CD1c-positive myeloid dendritic cell (primary cell): ENCODE results near the gene IDH1.
"Not testable (repeated sequence)": the region's sequence is repeated elsewhere in the genome, so short reads cannot be mapped to it uniquely, and the experiment has no call there.

Experiments used
- DNase-seq: peaks from one replicate; pipeline ENCODE4 v3.0.0-alpha.2; 2016; ENCODE audit errors: extremely low spot score

The IDH1 gene

DNA sequence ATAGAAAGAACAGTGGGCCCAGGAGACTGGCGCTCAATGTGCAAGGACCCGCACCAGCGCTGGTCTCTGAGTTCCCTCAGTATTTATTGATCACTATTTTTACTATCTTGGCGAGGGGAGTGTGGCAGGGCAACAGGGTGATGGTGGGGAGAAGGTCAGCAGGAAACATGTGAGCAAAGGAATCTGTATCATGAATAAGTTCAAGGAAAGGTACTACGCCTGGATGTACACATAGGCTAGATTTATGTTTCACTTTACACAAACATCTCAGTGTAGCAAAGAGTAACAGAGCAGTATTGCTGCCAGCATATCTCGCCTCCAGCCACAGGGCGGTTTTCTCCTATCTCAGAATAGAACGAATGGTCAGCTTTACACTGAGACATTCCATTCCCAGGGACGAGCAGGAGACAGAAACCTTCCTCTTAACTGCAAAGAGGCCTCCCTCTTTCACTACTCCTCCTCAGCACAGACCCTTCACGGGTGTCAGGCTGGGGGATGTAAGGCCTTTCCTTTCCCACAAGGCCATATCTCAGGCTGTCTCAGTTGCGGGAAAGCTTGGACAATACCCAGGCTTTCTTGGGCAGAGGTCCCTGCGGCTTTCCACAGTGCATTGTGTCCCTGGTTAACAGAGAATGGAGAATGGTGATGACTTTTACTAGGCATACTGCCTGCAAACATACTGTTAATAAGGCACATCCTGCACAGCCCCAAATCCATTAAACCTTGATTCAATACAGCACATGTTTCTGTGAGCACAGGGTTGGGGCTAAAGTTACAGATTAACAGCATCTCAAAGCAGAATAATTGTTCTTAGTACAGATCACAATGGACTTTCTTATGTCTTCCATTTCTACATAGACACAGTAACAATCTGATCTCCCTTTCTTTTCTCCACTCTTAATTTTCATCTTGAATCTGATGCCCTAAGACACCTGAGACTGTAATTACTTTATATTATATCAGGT, 2.3 kb upstream of the IDH1 start:
- not testable (repeated sequence) for DNase-seq

DNA sequence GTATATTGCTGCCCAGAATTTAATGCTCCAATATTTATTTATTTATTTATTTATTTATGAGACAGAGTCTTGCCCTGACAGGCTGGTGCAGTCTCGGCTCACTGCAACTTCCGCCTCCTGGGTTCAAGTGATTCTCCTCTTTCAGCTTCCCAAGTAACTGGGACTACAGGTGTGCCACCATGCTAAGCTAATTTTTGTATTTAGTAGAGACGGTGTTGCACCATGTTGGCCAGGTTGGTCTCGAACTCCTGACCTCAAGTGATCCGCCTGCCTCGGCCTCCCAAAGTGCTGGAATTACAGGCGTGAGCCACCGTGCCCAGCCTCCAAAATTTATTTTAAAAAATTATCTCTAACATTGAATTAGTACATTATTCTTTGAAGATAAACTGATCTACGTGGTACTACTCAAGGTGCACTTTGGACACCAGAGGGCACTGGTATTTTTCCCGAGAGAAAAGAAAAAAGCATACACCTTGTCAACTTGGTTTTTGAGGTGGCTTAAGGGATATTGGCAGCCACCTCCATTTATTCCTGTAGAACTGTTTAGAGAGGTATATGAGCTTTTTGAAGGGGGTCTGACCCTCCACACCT, 1.4 kb upstream of the IDH1 start:
- no peak for DNase-seq

DNA sequence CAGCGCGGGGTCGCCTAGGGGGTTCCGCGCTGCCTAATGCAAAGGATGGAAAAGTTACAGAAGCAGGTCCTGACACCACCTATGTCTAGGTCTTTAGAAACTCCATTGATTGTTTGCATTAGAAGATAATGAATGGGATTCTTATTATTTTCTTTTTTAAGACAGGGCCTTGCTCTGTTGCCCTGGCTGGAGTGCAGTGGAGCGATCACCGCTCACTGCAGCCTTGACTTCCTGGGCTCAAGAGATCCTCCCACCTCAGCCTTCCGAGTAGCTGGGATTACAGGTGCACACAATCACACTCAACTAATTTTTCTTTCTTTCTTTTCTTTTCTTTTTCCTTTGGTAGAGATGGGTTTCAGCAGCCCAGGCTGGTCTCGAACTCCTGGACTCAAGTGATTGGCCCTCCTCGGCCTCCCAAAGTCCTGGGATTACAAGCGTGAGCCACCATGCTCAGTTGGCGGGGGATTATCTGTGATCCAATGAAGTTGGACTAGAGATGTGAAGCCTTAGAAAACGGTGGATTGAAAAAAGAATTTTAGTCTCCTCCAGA, 761 bp upstream of the IDH1 start:
- no peak for DNase-seq

DNA sequence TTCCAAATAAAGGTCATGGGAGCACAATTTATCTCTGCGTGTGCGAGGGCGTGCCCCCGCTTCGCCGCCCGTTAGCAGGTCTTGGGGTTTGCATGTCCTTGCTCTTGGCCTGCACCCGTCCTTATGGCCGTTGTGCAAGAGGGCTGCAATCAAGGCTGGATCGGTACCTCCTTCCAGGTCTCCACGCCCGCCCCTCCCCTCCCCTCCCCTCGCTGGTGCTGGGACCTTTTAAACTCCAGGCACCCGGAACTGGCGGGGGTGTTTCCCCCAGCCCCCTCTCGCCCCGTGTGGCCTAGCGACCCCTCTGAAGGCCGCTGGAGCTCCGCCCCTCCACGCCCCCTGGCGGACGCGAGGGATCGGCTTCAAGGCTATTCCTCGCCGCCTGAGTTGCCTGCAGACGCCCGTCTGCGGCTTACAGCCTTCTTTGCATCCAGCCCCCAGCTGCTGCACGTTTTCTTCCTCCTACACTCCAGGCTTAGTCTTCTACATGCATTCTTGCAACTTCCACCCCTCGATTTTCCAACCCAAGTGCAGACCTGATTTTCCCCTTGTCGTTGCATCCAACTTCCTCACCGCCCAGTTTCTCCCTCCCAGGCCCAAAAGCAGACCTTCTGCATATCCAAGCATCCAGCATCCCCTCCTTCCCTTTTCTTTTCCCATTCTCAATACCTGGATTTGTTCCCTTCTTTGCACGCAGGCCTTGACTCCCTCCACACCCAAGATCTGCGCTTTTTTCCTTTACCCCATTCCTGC, 577 bp downstream of the IDH1 start:
- peak; percentile 80 for DNase-seq

DNA sequence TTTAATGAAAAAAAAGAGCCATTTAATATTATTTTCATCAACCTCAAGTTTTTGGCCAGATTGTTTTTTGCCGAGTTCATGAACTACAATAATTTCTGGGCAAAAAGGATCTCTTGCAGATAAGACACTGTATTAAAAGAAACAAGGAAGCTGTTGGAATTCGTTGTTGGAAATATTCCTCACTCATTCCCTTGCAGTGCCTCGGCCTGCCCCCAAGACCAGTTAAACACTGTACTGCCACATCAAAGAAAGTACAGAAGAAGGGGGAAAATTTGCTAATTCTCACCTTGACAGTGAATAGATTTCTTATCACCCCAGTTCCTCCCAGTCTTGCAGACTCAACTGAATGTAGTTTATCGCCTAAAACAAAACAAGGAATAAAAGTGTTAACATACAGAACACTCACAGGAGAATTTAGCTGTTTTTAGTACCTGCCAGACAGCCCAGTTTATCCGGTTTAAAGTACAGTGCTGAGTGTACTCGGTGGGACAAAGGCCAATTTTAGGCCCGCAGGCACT, 1.2 kb downstream of the IDH1 start:
- DNase-seq = no peak

DNA sequence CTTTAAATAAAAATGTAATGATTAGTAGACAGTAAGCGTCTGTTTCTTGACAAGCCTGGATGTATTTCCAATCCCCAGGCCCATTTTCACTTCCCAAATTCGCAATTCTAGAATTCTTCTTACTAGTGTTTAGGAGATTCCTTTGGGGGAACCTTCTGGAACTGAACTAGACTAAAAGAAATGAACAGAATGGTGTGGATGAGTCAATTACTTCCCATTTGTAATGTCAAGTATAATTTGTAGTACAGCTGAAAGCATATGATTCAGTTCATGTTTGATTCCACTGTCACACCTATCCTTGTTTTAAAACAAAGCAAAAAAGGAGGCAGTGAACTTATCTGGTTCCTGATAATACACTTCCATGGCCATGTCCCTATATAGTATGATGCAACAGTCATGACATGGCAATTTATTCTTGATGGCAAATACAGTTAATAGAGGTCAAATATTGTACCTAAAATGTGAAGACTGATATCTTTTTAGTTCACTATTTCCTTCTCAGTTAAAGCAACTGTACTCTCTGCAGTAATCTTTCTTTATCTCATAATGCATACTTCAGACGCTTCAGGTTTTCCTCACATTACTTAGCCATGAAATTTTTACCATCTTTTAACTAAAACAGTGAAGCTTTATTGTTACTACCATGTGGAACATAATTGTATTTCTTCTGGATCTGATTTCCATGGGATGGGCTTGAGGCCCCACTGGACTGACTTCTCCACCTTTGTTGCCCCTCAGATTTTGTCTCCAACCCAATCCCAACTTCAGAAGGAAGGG, 2.0 kb downstream of the IDH1 start:
- peak; percentile 59 for DNase-seq

DNA sequence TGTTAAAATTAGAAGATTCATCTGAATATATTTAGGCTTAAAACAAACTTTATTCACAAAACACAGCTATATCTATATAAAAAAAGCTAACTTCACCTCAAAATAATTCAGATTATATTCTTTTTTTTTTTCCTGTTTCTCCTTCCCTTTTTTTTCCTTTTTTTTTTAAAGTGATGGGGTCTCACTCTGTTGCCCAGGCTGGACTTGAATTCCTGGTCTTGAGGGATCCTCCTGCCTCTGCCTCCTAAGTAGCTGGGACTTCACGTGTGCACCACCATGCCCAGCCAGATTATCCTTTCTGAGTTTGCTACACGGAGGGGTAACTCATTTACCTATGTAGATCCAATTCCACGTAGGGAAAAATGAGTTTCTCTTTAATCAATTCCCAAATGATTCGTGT, 3.8 kb downstream of the IDH1 start:
- DNase-seq = no peak

DNA sequence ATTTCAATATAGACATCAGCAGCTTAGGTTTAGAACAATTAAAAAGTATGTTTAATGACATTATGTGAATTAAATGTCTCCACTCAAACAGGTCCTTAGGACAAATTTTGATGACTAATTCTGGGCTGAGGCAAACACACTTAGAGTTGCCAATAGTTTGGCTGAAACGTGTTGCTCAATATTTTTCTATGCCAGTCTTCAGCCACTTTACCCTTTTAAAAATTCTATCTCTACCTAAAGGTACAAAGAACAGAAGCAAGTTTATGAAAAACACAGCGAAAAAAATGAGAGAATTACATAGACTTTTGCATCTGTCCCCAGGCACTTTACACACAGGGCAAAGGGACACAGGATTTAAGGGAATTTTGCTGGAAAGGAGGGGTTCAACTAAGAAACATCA, 4.5 kb downstream of the IDH1 start:
- DNase-seq = no peak

DNA sequence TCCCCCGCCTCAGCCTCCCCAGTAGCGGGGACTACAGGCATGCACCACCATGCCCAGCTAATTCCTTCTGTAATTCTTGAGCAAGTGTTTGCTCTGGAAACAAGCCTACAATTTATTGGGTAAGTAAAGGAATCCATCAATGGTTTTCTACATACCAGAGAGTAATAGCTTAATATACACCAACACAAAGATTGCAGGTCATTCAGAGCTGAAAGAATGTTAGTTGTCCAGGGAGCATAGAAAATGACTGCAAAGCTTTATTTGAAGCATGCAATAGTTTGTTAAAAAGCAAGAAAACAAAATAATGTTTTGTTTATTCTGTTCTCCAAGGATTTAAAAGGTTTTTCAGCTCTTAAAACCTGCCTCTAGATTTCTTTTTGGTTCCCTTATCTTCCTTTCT, 5.6 kb downstream of the IDH1 start:
- no peak for DNase-seq

DNA sequence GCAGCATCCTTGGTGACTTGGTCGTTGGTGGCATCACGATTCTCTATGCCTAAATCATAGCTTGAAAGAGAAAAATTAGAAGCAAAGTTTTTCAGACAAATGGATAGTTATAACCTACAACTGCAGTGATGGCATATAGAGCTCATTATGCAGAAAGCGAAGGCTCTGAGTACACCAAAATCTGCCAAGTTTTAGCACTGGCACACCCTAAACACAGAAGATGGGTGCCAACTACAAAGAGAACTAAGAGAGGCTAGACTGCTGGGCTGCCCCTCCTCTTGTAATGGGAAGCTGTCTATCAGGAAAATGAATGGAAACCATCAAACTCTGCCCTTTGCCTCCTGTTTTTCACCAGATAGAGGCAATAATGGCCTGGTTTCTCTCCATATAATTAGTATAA, 6.3 kb downstream of the IDH1 start:
- DNase-seq = no peak

DNA sequence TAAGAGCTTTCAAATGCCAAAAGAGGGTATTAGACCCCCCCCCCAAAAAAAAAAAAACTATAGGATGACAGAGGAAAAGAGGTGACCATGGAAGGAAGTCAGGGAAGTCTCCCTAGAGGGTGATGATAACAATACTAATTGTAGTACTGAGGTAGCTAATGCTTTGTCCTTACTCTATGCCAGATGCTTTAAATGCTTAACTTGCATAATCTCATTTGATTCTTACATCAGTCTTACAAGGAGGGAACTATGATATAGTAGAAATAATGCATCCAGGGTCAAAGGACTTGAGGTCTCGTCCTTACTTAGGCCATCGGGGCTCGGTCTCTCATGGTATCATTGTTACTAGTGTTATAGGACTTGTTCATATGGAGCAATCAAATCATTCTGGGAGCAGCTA, 9.1 kb downstream of the IDH1 start:
- no peak for DNase-seq

DNA sequence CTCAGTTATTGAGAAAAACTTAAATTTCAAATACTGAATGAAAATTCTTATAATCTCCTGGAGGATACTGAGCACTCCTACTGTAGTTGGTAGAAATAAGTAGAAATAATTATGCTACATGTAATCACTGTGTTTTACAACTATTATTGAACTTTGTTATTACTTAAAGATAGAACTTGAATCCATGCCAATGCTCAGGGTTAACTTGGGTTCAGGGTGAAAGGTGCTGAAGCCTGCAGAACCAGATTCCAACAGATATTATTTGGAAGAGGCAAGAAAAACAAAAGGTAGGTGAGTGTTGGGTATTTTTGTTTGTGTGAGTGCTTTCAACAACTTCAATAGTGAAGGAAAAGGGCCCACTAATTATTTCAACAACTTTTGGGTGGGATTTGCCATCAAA, 10.4 kb downstream of the IDH1 start:
- no peak for DNase-seq

DNA sequence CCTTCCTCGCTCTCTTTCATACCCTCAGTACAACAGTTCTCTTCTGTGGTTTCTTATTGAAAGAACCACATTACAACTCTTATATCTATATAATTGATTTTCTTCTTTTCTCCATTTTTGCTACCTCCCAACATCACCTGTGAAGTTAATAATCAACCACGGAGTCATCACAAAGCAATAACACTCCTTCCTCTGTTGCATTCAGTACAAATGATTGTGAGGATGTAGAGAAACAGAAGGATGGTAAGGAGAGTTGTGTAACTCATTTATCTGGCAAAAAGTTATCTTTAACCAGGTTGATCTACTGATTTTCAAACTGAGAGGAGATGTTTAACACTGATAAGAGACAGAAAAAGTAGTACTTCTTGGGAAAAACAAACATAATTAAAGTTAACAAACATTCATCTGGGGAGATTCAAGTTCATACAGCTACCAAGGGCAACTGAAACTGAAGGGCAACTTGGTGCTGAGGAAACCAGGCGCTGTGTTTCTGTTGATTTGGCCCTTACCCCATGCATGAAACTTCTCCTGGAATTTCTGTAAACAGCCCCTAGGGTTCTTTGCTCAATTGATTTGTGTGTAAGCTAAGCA, 14.2 kb downstream of the IDH1 start:
- DNase-seq = no peak

DNA sequence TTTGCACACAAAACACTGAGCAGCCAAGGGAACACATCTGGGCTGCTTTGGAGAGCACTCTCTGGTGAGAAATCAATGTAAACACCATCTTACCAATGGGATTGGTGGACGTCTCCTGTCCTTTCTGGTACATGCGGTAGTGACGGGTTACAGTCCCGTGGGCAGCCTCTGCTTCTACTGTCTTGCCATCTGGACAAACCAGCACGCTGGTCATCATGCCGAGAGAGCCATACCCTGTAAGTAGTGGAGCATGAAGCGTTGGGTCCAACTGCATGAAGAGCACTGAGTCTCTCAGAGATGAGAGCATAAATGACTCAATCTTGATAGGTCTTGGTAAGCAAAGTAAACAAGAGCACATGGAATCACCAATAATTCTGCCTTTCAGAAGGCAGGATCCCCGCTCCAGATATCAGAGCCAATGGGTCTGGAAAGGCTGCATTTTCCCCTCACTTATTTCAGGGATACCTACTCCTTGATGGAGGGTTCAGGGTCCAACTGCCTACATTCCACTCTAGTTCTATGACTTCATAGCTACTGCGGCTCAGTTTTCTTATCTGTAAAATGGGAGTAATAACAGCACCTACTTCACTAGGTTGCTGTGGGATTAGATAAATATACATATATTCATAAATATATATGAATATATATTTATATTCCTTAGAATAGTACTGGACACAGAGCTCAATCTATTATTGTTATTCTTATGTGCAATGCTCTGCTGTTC, 14.9 kb downstream of the IDH1 start:
- DNase-seq = no peak

DNA sequence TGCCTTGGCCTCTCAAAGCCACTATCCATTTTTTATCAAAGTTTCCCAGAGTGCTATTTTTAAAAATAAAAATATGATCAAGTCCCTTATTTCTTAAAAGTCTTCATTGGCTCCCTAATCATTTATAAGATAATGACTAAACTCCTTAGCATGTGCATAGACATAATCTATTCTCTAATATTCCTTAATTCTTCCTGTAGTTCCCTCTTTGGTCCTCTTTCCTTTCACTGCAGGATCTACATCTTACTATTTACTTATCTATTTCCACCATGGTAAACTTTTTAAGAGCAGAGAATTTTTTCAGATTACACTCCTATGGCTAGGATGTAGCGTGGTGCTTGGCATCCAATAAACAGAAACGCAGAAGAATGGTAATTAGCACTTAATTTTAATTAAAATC, 19.0 kb downstream of the IDH1 start:
- no peak for DNase-seq

DNA sequence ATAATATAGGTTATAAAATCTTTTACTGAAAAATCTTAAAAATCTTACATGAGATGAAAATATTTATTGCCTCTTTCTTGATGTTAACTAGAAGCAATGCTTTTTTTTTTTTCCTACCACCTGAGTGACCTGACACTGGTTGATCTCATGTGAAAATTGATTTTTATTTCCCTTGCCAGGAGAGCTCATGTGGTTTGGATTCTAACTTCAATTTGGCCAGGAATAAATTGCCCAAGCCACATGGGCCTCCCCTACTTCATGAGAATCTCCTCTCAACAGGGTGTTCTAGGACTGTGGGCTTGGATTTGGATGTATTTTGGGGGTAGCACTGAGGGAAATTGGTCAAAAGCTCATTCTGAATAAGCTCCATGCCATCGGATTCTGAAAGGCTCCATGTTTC, 20.1 kb downstream of the IDH1 start:
- no peak for DNase-seq

DNA sequence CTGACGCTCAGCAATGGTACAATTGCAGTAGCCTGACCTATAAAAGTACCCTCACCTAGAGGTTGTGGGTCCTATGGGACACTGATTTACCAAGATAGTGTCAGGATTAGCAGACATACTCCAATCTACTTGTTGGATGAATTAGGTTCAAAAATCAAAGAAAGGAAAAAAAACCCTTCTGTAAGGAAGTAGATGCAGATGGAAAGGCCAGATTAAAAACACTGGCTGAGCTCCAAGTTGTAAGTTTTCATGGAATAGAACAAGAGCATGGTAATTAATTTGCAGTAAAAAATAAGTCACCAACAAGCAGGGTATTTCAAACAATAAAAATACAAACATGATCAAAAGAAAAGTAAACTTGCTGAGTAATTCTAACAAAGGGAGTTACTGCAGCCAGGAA, 26.4 kb downstream of the IDH1 start:
- DNase-seq = no peak

DNA sequence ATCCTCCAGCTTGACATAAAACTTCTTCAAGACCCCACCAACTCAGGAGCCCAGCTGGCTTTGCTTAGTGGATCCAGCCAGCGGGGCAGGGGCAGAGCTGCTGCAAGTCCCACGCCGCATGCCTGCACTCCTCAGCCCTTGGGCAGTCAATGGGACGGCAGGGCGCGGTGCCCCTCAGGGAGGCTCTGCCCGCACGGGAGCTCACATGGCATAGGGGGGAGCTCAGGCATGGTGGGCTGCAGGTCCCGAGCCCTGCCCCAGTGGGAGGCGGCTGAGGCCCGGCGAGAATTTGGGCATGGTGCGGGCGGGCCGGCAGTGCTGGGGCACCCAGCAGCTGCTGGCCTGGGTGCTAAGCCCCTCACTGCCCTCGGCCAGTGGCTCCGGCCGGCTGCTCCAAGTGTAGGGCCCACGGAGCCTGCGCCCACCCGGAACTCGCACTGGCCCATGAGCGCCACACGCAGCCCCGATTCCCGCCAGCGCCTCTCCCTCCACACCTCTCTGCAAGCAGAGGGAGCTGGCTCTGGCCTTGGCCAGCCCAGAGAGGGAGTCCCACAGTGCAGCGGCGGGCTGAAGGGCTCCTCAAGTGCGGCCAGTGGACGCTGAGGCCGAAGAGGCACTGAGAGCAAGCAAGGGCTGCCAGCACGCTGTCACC, 27.2 kb downstream of the IDH1 start:
- DNase-seq = no peak

DNA sequence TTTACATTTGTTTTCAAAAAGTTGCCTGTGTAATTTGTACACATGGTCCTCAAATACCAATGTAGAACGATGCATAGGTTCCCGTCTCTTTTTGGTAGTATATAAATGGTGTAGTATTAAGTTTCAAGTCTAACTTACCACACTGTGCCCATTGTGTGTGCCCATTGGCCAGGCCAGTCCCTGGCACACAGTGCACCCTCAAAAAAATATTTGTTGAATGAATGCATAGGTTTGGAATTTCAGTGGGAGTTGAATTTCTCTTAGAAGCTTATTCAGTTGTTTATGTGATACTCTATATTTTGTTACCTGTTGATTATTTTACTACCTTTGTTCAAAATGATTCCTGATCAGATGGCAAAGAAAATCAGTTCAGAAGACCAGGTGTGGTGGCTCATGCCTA, 30.1 kb downstream of the IDH1 start:
- DNase-seq = no peak

DNA sequence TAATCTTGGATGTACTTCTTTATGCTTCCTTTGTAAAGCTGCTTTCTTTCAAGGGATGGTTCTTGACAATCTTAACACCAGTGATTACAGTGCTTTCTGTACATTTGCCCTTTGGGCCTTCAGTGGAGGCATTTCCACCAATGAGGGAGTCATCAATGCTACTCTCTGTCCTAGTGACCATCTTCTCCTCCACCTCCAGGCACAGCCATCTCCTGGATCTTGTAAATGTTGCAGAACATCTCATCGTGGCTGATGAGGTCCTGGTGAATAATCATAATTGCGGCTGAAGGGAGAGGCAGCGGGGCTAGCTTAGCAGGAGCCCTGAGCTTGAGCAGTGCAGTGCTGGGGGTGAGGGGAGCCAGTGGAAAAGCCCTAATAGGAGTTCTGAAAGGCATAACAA, 32.5 kb downstream of the IDH1 start:
- DNase-seq = no peak
